Neural crest cell (in vitro differentiated cells): ENCODE data around the gene ALOX15. TPM values are rescaled to one million over a fixed set of nuclear protein-coding genes. Genes with fewer than 3 reads are reported as not detected.

Experiments
- DNase-seq: peaks from one replicate; pipeline ENCODE4 v3.0.0; 2021; ENCODE audit warnings: low read depth, mixed read lengths, low spot score
- H3K27ac Mint-ChIP-seq: one replicate; pipeline ENCODE4 v1.8.0; 2021; ENCODE audit warnings: mild to moderate bottlenecking, mixed read lengths; ENCODE audit not compliant: unreplicated experiment
- H3K27me3 Mint-ChIP-seq: 2 replicates; pipeline ENCODE4 v1.8.0; 2021; ENCODE audit warnings: low read depth, mild to moderate bottlenecking, mixed read lengths
- H3K36me3 Mint-ChIP-seq: 2 replicates; pipeline ENCODE4 v1.8.0; 2021; ENCODE audit warnings: low read depth, mild to moderate bottlenecking, mixed read lengths
- H3K4me1 Mint-ChIP-seq: 2 replicates; pipeline ENCODE4 v1.8.0; 2021; ENCODE audit warnings: mixed read lengths
- H3K4me3 Mint-ChIP-seq: one replicate; pipeline ENCODE4 v1.8.0; 2021; ENCODE audit warnings: mild to moderate bottlenecking, mixed read lengths
- H3K9me3 Mint-ChIP-seq: 2 replicates; pipeline ENCODE4 v1.8.0; 2021; ENCODE audit warnings: mixed read lengths
- total RNA-seq: library from RNA; stranded (reverse); gene quantifications from 2 replicates; pipeline ENCODE4 v1.2.1, GENCODE V29; 2021
- TF ChIP-seq, protein P1 (sequence below): fragments of 200-600 bp; sonication (generic); conservative IDR thresholded peaks from 2 replicates; pipeline ENCODE4 v1.5.0; 2021; ENCODE audit warnings: antibody characterized with exemption, mild to moderate bottlenecking

Gene ALOX15
- total RNA-seq, 1 donor from 2014 or later, result 0.33 TPM

DNA sequence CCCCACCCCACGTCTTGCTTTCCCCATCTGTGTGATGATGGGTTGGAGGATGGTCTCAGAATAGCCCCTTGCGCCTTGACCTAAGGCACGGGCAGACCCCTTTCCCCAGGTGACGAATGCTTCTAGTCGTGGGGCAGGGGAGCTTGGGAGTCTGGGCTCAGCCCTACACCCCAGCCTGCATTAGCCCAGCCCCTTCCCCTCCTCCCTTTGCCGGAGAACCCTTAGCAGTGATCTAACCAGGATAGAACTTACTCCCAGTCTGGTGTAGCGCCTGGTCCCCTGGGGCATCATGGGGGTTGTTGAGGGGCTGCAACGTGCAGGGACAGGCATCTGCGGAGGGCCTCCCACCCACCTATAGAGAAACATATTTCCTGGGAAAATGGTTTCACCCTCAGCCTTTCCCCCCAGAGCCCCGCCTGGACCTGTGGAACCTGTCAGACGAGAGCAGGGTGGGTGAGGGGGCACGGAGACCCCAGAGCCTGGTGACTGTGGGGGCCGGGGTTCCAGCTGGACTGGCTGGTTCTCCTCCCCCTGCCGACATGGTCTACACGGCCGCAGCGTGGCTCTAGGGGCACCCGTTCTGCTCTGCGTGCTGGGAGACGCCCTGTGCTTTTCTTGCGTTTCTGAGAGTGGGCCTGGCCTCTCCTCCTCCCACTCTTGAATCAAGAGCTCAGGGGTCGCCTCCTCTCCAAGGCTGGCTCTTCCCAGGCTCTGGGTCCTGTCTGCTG is 52.4 kb downstream of the ALOX15 start:
- Mint-ChIP-seq H3K27ac (no peak overlapping the region), H3K9me3 (no peaks in the 10 kb centered on the region), H3K36me3 (no peaks in the 10 kb centered on the region), H3K4me1 (peaks cover 6% of the 10 kb centered on the region), H3K4me3 (no peak overlapping the region), H3K27me3 (peaks cover 32% of the 10 kb centered on the region)
- TF ChIP-seq, protein P1, sequence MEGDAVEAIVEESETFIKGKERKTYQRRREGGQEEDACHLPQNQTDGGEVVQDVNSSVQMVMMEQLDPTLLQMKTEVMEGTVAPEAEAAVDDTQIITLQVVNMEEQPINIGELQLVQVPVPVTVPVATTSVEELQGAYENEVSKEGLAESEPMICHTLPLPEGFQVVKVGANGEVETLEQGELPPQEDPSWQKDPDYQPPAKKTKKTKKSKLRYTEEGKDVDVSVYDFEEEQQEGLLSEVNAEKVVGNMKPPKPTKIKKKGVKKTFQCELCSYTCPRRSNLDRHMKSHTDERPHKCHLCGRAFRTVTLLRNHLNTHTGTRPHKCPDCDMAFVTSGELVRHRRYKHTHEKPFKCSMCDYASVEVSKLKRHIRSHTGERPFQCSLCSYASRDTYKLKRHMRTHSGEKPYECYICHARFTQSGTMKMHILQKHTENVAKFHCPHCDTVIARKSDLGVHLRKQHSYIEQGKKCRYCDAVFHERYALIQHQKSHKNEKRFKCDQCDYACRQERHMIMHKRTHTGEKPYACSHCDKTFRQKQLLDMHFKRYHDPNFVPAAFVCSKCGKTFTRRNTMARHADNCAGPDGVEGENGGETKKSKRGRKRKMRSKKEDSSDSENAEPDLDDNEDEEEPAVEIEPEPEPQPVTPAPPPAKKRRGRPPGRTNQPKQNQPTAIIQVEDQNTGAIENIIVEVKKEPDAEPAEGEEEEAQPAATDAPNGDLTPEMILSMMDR, result no peak
- no peak for DNase-seq

DNA sequence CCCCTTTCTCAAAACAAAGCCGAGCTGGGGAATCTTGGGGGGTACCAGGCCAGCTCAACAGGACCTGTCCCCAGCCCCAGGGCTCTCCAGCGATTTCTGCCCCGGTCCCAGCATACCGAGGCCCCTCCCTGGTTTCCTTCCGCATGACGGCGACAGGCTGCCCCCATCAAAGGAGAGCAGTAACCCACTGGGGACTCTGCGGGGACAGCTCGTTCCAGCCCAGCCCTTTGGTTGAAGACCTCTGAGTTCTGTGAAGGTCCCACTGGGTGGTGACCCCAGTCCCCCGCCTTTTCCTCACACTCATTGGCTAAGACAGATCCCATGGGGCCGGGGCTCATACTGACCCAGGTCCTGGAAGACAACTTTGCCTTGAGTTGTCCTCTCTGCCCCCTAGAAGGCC is 53.1 kb downstream of the ALOX15 start:
- Mint-ChIP-seq H3K36me3 (no peaks in the 10 kb centered on the region), H3K27me3 (peaks cover 39% of the 10 kb centered on the region), H3K9me3 (no peaks in the 10 kb centered on the region), H3K4me3 (no peak overlapping the region), H3K27ac (no peak overlapping the region), H3K4me1 (peaks cover 7% of the 10 kb centered on the region)
- no peak for DNase-seq
- TF ChIP-seq, protein P1, result no peak

DNA sequence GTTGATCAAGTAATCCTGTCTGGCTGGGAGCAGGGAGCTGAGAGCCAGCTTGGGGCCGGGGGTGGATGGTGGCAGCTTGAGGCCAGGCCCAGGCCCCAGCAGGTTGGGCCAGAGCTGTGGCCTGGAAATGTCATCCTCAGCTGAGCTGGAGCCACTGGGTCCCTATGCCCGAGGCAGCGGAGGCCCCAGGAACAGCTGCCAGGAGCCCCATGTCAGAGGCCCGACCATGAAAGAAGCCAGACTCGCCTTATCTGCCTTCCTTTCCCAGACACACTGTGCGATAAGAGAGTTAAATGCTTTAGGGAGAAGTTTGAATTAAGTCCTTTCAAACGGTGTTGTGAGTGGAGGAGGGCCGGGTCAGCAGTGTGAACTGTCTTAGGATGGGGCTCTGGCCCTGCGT is 53.7 kb downstream of the ALOX15 start:
- TF ChIP-seq, protein P1, result no peak
- no peak overlapping the region for H3K27ac Mint-ChIP-seq
- DNase-seq, result no peak
- no peaks in the 10 kb centered on the region for H3K36me3 Mint-ChIP-seq
- peaks cover 11% of the 10 kb centered on the region for H3K4me1 Mint-ChIP-seq
- H3K9me3 Mint-ChIP-seq, result no peaks in the 10 kb centered on the region
- H3K4me3 Mint-ChIP-seq, result no peak overlapping the region
- H3K27me3 Mint-ChIP-seq, result peaks cover 44% of the 10 kb centered on the region

DNA sequence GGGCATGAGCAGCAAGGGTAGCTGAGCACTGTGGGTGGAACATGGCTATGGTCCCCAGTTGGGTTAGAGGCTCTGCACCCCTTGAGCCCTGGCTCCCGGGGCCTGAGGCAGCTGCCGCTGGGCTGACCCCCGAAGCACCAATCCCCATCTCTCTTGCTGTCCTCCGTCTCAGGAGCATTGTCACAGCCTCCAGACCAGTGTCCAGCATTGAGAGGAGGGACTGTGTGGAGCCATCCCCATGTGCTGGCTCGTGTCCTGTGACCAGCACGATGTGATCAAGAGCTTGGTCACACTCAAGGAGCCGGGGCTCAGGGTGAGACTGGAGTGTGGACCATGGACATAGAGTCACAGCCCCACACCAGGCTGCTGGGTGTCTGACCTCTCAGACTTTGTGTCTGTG is 54.3 kb downstream of the ALOX15 start:
- no peaks in the 10 kb centered on the region for H3K36me3 Mint-ChIP-seq
- H3K27ac Mint-ChIP-seq, result no peak overlapping the region
- no peaks in the 10 kb centered on the region for H3K9me3 Mint-ChIP-seq
- H3K4me3 Mint-ChIP-seq, result no peak overlapping the region
- TF ChIP-seq, protein P1, result no peak
- H3K27me3 Mint-ChIP-seq, result peaks cover 46% of the 10 kb centered on the region
- H3K4me1 Mint-ChIP-seq, result peaks cover 11% of the 10 kb centered on the region
- no peak for DNase-seq

DNA sequence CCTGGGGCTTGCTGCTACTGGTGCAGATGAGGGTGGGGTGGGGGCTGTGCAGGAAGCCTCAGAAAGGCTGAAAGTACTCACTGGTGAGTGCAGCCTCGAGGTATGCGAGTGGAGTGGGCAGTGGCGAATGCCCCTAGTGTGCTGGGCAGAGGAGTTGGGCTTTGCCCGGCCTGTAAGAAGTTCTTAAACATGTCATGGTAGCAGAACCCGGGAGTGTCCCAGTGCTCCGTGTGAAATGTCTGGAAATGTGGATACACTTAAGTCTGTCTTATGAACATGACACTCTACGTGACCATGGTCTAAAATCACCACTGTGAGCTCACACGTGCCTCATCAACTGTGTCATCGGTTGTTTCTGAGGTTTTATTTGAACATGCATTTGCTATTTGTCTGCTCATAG is 55.4 kb downstream of the ALOX15 start:
- no peaks in the 10 kb centered on the region for H3K36me3 Mint-ChIP-seq
- no peak overlapping the region for H3K27ac Mint-ChIP-seq
- H3K9me3 Mint-ChIP-seq, result no peaks in the 10 kb centered on the region
- H3K4me1 Mint-ChIP-seq, result peaks cover 11% of the 10 kb centered on the region
- TF ChIP-seq, protein P1, result no peak
- peak overlapping the region; percentile 47 for H3K4me3 Mint-ChIP-seq
- H3K27me3 Mint-ChIP-seq, result peaks cover 46% of the 10 kb centered on the region
- no peak for DNase-seq
